ACC112 (cell line): Measurements from ENCODE around the gene CHIC2.

Experiments used
- H2AFZ ChIP-seq: fragments of 200-600 bp; sonication (generic); one replicate; pipeline ENCODE4 v1.6.0; 2017; ENCODE audit warnings: antibody characterized with exemption, low read length; ENCODE audit not compliant: unreplicated experiment
- H3K27ac ChIP-seq: fragments of 200-600 bp; sonication (generic); 2 replicates; pipeline ENCODE4 v1.5.1; 2014; ENCODE audit warnings: low read depth, mild to moderate bottlenecking, antibody characterized with exemption, low read length, moderate library complexity
- H3K27me3 ChIP-seq: fragments of 200-600 bp; sonication (generic); 2 replicates; pipeline ENCODE4 v1.6.1; 2014; ENCODE audit warnings: mild to moderate bottlenecking, antibody characterized with exemption, low read length, moderate library complexity, mixed read lengths; ENCODE audit not compliant: insufficient read depth
- H3K36me3 ChIP-seq: fragments of 200-600 bp; sonication (generic); 2 replicates; pipeline ENCODE4 v1.6.1; 2016; ENCODE audit warnings: mild to moderate bottlenecking, antibody characterized with exemption, low read length, moderate library complexity, mixed read lengths; ENCODE audit not compliant: insufficient read depth
- H3K4me1 ChIP-seq: fragments of 200-600 bp; sonication (generic); one replicate; pipeline ENCODE4 v1.6.1; 2016; ENCODE audit warnings: low read length, mixed read lengths; ENCODE audit not compliant: insufficient read depth, unreplicated experiment, control insufficient read depth
- H3K4me3 ChIP-seq: fragments of 200-600 bp; sonication (generic); 2 replicates; pipeline ENCODE4 v1.5.1; 2014; ENCODE audit warnings: mild to moderate bottlenecking, low read depth, low read length
- H3K79me2 ChIP-seq: fragments of 200-600 bp; sonication (generic); one replicate; pipeline ENCODE4 v1.6.0; 2016; ENCODE audit warnings: low read length; ENCODE audit not compliant: control insufficient read depth, unreplicated experiment, insufficient read depth

CHIC2 gene

GRCh38 chr4:54092405-54093323 is 28.3 kb upstream of the CHIC2 start:
- peaks cover 10% of the 10 kb centered on the region for H3K27me3 ChIP-seq
- H3K4me3 ChIP-seq = peak overlapping the region; percentile 80
- no peaks in the 10 kb centered on the region for H3K36me3 ChIP-seq
- H3K4me1 ChIP-seq = peaks cover 10% of the 10 kb centered on the region
- no peaks in the 10 kb centered on the region for H3K79me2 ChIP-seq
- peak overlapping the region; percentile 71 for H2AFZ ChIP-seq
- no peak overlapping the region for H3K27ac ChIP-seq

- no peak overlapping the region for H3K27ac ChIP-seq
- peaks cover 10% of the 10 kb centered on the region for H3K4me1 ChIP-seq
- H3K79me2 ChIP-seq = no peaks in the 10 kb centered on the region
- H2AFZ ChIP-seq = peak overlapping the region; percentile 71
- H3K27me3 ChIP-seq = peaks cover 2% of the 10 kb centered on the region
- H3K4me3 ChIP-seq = peak overlapping the region; percentile 80
- no peaks in the 10 kb centered on the region for H3K36me3 ChIP-seq
Measured at GRCh38 chr4:54091637-54092404, 27.4 kb upstream of the CHIC2 start.

- H3K27ac ChIP-seq = no peak overlapping the region
- peak overlapping the region; percentile 71 for H2AFZ ChIP-seq
- H3K79me2 ChIP-seq = no peaks in the 10 kb centered on the region
- H3K4me3 ChIP-seq = peak overlapping the region; percentile 80
- peaks cover 12% of the 10 kb centered on the region for H3K4me1 ChIP-seq
- no peaks in the 10 kb centered on the region for H3K36me3 ChIP-seq
- no peaks in the 10 kb centered on the region for H3K27me3 ChIP-seq
Measured at GRCh38 chr4:54090804-54091623, 26.6 kb upstream of the CHIC2 start.

- H3K27me3 ChIP-seq = no peaks in the 10 kb centered on the region
- no peaks in the 10 kb centered on the region for H3K79me2 ChIP-seq
- H3K36me3 ChIP-seq = no peaks in the 10 kb centered on the region
- peaks cover 18% of the 10 kb centered on the region for H3K4me1 ChIP-seq
- H2AFZ ChIP-seq = no peak overlapping the region
- H3K4me3 ChIP-seq = no peak overlapping the region; the same call in 1 of the 2 replicates
- H3K27ac ChIP-seq = no peak overlapping the region
Measured at GRCh38 chr4:54090404-54090803, 26.0 kb upstream of the CHIC2 start.

- H3K27ac ChIP-seq = no peak overlapping the region
- H3K4me3 ChIP-seq = no peak overlapping the region
- no peaks in the 10 kb centered on the region for H3K27me3 ChIP-seq
- peaks cover 19% of the 10 kb centered on the region for H3K4me1 ChIP-seq
- H3K36me3 ChIP-seq = no peaks in the 10 kb centered on the region
- H3K79me2 ChIP-seq = no peaks in the 10 kb centered on the region
- no peak overlapping the region for H2AFZ ChIP-seq
Measured at GRCh38 chr4:54089875-54090274, 25.5 kb upstream of the CHIC2 start.

- Histone ChIP-seq H3K4me1 (peaks cover 31% of the 10 kb centered on the region), H3K79me2 (no peaks in the 10 kb centered on the region), H2AFZ (no peak overlapping the region), H3K27ac (peak overlapping the region; percentile 31), H3K4me3 (no peak overlapping the region), H3K27me3 (no peaks in the 10 kb centered on the region), H3K36me3 (no peaks in the 10 kb centered on the region)
Measured at GRCh38 chr4:54085284-54085683, 20.9 kb upstream of the CHIC2 start.

GRCh38 chr4:54082168-54082567 is 17.8 kb upstream of the CHIC2 start:
- no peaks in the 10 kb centered on the region for H3K27me3 ChIP-seq
- no peaks in the 10 kb centered on the region for H3K79me2 ChIP-seq
- H3K36me3 ChIP-seq = no peaks in the 10 kb centered on the region
- H3K4me1 ChIP-seq = peaks cover 51% of the 10 kb centered on the region
- H3K27ac ChIP-seq = peak overlapping the region; percentile 62
- peak overlapping the region; percentile 25; the same call in 1 of the 2 replicates for H3K4me3 ChIP-seq
- H2AFZ ChIP-seq = no peak overlapping the region

- Histone ChIP-seq H2AFZ (no peak overlapping the region), H3K27ac (peak overlapping the region; percentile 52), H3K27me3 (no peaks in the 10 kb centered on the region), H3K4me1 (peaks cover 67% of the 10 kb centered on the region), H3K36me3 (no peaks in the 10 kb centered on the region), H3K4me3 (peak overlapping the region; percentile 46; the same call in 1 of the 2 replicates), H3K79me2 (no peaks in the 10 kb centered on the region)
Measured at GRCh38 chr4:54077812-54078211, 13.4 kb upstream of the CHIC2 start.

- H3K4me3 ChIP-seq = peak overlapping the region; percentile 46; the same call in 1 of the 2 replicates
- no peaks in the 10 kb centered on the region for H3K79me2 ChIP-seq
- no peaks in the 10 kb centered on the region for H3K27me3 ChIP-seq
- peaks cover 62% of the 10 kb centered on the region for H3K4me1 ChIP-seq
- no peaks in the 10 kb centered on the region for H3K36me3 ChIP-seq
- H2AFZ ChIP-seq = no peak overlapping the region
- peak overlapping the region; percentile 52 for H3K27ac ChIP-seq
Measured at GRCh38 chr4:54076673-54077072, 12.3 kb upstream of the CHIC2 start.

- H3K4me3 ChIP-seq = no peak overlapping the region
- H3K27me3 ChIP-seq = no peaks in the 10 kb centered on the region
- no peaks in the 10 kb centered on the region for H3K79me2 ChIP-seq
- H3K27ac ChIP-seq = peak overlapping the region; percentile 59
- H2AFZ ChIP-seq = no peak overlapping the region
- H3K4me1 ChIP-seq = peaks cover 54% of the 10 kb centered on the region
- no peaks in the 10 kb centered on the region for H3K36me3 ChIP-seq
Measured at GRCh38 chr4:54074381-54074780, 10.0 kb upstream of the CHIC2 start.
